C1 segment of cervical spinal cord (tissue), 14 donors: Measurements from ENCODE around the gene EMSY.

Experiments
- DNase-seq, 14 donors: peaks; one replicate each; lab custom pipeline; 2025; lab: John Stamatoyannopoulos, UW

The EMSY gene

GRCh38 chr11:76597533-76598425, 153.0 kb downstream of the EMSY start:
- DNase-seq, result no peak

DNA sequence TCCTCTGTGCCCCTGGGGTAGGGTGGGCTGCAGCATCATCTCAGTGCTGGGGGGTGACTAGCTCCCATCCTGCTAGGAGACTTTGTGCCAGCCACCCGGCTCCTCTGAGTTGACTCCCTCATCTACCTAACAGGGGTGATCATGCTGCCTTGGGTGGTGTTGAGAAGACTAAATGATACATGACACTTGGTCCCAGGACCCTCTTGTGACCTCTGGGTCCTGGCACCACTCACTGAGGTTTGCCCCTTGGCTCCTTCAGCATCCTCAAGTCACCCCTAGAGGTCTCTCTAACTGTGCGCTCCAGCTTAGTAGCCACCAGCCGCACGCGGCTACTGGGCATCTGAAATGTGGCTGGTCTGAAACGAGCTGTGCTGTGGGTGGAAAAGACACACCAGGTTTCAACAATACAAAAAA, 153.6 kb downstream of the EMSY start:
- peak in 1 of 14 donors; percentile 7 for DNase-seq

- no peak for DNase-seq
These were observed 154.5 kb downstream of the EMSY start for GRCh38 chr11:76599041-76600013.

GRCh38 chr11:76600124-76600655, 155.4 kb downstream of the EMSY start:
- DNase-seq, result no peak

- no peak for DNase-seq
These were observed 156.5 kb downstream of the EMSY start for GRCh38 chr11:76601272-76601671.

DNA sequence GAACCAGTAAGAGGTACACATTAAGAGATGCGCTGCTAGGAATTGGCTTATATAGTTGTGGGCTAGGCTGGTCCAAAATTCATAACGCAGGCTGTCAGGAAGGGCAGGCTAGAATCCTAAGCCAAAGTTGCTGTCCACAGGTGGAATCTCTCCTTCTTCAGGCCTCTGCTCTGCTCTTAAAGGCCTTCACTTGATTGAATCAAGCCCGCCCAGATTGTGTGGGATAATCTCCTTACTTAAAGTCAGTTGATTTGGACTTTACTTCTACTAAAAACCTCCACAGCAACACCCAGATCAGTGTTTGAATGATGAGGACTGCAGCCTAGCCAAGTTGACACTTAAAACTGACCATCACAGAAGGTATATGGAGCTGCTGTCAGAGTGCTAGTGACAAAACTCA, 156.9 kb downstream of the EMSY start:
- no peak for DNase-seq

DNA sequence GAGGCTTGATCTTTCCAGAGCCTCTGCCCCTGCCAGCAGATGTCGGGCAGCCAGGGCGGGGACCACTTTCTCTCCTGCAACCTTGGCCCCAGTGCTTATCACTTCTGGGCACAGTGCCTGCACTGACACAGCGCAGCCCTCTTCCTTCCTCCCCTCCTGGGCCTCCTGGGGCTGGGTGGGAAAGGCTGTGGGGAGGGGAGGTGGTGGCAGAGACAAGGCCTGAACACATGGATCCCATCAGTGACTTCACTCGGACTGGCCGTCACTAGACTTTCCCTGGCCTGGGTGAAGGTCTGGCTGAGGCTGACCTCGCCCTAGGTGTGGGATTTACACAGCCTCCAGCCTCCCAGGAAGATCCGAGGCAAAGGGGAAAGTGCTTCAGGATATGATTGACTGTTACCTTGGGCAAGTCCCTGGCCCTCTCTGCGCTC, 157.6 kb downstream of the EMSY start:
- no peak for DNase-seq
